ENCODE results near the gene HSPA12A.

Gene HSPA12A

DNA sequence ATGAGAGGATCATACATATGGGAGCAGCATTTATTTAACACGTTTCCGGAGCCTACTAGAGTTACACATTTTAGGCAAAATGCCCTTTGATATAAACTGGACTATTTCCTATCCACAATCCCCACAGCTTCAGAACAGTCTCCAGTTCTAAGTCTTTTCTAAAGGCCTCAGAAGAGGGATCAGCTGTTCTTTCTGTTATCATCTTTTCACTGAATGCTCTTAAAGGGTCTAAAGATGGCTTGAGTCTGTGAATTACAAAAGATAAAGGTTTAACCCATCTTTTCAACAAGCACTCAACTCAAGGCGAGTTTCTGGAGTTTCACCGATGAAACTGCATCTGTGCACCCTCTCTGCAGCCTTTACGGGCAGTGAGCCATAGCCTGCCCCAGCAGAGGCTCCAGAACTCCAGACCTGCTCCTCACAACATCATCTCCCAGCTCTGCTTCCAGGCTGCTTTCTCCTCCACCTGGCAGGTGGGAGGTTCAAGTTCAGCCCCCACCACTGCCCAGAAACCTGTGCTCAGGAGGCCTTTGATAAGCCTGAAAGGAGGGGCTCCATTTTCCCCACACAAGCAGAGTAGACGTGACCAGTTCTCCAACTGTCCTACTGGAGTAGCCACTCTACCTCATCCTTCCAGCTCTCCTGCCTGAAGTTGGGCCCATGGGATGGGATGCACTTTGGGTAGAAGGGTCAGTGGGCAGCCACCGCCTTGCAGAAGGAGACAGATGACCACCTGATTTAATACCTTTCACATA, 53.4 kb downstream of the HSPA12A start:
- no peak for DNase-seq

DNA sequence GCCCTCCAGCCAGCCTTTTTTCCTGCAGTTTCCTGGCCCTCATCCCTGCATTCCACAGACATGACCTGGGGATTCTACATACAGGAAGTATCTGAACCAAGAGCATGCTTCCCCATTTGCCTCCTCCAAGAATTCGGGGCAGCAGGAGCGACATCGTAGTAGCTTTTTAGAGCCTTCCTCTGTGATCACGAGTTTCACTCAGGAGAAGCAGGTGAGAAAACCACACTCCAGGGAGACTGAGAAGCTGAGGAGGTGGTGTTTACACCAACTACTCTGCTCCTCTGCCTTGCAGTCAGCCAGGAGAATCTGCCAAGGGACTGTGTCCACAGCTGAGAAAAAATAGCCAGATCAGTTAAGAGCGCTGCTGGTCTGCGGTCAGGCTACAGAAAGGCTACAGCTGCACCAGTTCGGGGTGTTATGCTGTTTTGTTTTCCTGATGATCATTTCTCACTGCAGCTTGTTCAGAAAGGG, 54.1 kb downstream of the HSPA12A start:
- DNase-seq = no peak

DNA sequence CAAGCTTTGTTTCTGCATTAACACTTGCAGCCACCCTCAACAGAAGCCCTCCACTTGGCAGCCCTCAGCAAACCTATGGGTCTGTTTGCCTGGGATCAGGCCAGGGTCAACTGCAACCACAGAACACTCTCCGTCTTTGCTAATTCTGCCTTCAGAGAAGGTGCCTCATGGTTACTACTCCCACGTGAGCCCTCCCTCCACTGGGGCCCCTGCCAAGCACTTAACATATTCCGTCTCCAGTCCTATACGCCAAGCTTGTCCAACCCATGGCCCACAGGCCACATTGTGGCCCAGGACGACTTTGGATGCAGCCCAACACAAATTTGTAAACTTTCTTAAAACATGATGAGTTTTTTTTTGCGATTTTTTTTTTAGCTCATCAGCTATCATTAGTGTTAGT, 54.7 kb downstream of the HSPA12A start:
- no peak for DNase-seq

DNA sequence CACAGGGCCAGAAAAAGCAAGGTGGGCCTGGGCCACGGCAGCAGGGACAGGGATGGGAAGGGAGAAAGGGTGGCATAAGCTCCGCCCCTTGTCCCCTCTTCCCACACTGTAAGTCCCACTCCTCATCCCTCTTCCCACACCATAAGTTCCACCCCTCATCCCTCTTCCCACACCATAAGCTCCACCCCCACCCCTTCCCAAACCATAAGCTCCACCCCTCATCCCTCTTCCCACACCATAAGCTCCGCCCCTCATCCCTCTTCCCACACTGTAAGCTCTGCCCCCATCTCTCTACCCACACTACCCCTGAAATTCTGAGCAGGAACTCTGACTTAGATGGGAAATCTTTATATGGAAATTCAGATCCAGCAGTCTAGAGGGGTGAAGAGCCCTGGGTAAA, 55.7 kb downstream of the HSPA12A start:
- no peak for DNase-seq

DNA sequence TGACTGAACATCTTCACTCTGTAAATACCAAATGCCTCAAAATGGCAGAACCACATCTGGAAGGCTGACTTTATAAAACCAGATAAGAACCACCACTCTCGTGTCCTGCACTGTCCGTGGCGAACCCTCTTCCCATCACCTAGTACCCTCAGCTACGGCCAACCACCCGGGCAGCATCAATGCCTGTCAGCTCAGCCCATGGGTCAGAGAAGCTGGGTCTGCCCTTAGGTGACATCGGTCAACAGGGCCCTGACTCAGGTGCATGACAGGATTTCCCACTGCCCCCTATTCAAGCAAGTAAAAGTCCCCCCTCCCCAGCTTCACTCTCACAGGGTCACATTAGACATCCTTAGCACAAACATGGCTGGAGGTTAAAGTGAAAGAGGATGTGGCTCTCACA, 56.6 kb downstream of the HSPA12A start:
- DNase-seq = no peak

DNA sequence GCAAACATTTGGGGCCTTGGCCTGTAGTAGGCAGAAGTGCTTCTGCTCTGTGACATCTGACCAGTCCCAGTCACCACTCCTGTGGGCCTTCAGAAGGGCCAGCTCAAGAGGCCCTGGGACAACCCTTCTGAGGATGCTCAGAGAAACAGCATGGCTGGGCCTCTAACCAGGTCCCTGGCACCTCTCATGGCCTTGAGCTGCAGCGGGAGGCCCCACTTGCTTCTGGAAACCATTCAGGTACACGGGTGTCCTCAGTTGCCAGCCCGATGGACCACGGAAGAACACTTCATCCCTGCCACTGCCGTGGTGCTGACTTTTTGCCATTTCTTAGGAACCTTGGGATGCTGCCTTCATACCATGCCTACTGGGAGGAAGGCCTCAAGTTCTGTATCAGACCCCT, 57.6 kb downstream of the HSPA12A start:
- no peak for DNase-seq

DNA sequence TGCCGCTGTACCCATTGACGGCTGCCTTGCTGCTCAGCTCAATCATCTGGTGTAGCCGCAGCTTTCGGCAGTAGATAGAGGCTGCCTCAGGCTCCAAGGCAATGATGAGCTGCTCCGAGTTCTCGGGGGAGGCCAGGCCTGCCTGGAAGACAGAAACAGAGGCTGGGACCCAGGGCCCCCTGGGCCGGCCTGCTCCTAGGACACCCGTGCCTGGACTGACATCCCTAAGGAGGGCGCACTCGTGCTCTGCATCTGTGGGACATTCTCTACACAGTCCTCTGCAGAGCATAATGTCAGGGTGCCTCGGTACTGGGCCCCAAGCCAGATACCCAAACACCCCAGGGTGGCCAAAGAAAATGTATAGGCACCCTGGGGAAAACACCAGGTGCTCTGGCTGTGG, 58.5 kb downstream of the HSPA12A start:
- DNase-seq = no peak

DNA sequence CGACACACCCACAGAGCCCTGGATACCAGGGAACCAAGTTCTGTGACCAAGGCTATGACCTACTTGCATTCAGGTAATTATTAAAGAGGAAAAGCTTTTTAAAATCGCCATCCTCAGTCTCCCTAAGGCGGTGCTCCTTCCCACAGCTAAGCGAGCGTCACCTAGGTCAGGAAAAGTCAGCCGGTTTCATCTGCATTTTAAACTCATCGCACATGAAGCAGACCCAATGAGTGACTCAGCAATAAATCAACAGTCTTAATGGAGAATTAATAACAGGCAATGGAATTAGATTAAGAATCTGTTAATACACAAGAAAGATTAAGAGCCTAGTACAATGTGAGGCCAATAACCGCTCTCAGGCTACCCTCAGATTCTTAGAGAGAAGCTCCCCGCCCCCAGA, 59.2 kb downstream of the HSPA12A start:
- DNase-seq = no peak

DNA sequence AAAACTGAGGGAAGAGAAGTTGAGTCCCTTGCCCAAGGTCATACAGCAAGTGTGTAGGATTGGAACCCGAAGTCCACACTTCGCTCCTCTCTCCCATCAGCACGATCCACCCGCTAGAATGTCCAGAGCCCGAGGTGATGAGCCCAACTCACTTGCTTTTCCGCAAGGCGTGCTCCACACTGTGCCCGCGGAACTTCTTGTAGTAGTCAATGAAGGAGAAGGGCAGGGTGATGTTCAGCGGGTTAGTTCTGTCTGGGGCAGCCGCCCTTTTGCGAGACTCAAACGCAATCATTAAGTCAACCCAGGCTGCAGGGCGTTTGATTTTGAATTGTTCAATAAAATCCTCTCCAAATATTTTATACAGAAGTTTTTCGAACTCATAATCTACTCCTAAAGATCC, 63.0 kb downstream of the HSPA12A start:
- DNase-seq = no peak

DNA sequence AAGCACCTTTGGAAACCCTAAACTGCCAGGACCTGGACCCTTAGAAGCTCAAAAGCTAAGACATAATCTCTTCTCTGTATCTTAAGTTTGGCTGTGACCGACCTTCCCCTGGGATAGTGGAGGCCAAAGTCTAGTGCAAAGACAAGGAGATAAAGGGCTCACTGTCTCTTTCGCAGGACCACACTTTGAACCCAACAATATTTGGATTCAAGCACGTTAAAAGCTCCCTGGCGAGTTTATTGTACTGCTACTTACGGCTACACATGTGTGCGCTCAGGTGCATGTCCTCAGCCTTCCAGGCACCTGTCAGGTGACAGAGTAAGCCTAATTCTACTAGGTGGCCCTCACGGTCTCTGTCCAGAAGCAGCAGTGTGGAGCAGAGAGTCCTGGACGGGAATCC, 65.7 kb downstream of the HSPA12A start:
- DNase-seq = no peak

DNA sequence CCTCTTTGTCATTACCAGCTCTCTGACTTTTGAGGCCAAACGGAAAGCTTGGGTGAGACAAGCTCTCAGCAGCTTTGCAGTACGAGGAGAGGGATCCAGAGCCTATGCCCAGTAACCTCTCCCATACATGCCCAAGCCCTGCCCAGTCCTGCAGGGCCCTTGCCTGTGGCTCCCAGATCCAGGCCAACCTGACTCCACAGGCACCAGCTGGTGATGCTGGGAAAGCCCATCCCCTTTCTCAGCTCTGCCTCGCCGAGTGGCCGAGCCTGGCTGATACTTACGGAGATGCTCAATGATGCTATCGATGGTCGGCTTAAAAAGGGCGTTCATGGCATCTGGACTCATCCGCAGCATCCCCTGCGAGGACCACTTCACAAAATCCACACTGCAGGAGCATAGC, 66.2 kb downstream of the HSPA12A start:
- no peak for DNase-seq

DNA sequence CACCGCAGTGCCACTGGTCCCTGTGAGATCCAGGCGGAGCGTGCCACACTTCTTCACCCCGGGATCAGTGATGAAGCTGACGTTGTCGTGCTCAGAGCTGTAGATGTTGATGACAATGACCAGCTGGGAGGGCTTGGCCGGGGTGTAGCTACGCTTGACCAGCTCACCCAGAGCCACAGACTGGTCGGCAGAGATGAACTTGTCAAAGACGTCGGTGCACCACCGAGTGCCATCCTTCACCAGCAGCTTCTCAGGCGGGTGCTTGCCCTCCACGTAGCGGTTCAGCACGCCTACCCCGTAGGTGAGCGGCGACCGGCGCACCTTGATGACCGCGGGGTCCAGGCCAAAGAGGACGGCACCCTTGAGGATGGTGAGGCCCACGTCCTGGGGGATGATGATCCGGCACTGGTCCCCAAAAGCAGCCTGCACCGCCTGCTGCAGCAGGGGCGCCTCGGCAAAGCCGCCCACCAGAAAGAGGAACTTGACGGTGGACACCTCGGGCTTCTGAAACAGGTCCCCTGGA, 67.4 kb downstream of the HSPA12A start:
- no peak for DNase-seq

DNA sequence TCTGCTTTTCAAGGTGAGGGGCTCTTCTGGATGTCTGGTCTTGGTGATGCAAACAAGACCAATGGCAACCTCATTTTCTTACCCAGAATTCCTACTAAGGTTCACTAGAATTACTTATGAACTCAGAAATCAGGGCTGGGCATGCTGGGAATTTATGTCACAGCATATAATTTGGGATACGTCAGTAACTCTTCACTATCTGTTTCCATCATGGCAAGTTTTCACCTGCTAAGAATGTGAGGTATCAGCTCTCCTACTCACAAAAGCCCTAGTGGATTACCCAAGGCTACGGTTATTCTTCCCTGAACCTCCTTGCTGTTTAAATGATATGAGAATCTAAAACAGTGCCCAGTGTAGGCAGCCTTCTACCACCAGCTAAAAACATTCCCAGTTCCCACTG, 68.5 kb downstream of the HSPA12A start:
- no peak for DNase-seq

DNA sequence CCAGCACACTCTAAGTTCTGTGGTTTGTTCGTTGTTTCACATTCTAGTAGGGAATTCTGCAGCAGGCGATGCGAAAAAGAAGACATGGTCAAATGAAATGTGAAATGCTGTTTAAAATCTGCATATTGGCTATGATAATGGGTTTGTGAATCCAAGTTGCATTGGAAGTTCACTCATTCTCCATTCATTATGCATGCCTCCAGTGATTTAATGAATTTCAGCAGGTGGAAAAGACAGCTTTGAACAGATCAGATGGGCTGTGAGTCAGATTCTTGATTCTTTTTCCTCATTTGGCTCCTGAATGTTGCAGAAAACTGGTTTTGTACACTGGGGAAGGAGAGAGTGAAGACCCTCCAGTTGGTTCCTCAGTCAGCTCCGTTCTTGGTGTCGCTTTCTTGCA, 69.5 kb downstream of the HSPA12A start:
- no peak for DNase-seq

DNA sequence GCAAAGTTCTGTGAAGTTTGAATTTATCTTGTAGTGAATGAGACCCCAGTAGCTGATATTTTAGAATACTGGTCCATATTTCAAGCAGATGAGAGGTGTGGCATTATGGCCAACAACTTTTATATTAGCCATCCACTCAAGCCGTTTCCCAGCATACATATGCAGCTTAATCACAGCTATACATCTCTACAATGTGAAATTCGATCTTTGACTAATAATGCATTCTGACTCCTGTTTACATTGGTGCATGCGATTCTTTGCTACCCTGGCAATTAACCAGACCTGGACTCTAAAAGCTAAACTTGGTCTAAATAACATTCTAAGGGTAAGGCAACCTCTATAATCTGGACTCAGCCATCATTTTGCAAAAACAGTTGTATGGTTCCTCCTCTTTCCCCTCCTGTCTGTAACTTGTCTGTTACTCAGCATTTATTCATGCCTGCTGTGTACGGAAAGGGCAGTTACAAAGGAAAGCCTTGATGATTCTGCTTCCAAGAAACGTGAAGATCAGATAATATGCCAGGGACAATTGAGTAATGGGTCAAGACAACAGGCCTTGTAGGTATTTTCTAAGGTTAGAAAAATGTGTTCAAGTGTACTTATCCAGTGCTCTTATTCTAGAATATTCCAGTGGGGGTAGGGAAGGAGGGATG, 71.0 kb downstream of the HSPA12A start:
- DNase-seq = no peak

DNA sequence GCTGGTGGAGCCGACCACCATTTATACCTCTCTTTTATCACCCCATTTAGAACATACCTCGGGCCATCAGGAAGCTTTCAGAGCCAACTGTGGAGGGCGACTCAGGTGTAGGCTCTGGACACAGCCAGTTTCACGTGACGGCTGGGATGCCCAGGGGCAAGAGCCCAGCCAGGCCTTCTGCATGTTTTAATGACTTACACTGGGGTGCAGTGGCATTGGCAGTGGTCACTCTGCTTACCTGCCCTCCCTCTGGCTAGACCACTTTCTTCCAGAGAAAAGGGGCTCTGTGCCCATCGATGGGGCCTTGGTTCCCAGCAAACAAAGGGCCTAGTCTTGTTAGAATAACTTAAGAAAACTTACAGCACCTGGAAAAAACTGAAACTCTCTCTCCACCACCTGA, 71.7 kb downstream of the HSPA12A start:
- no peak for DNase-seq

DNA sequence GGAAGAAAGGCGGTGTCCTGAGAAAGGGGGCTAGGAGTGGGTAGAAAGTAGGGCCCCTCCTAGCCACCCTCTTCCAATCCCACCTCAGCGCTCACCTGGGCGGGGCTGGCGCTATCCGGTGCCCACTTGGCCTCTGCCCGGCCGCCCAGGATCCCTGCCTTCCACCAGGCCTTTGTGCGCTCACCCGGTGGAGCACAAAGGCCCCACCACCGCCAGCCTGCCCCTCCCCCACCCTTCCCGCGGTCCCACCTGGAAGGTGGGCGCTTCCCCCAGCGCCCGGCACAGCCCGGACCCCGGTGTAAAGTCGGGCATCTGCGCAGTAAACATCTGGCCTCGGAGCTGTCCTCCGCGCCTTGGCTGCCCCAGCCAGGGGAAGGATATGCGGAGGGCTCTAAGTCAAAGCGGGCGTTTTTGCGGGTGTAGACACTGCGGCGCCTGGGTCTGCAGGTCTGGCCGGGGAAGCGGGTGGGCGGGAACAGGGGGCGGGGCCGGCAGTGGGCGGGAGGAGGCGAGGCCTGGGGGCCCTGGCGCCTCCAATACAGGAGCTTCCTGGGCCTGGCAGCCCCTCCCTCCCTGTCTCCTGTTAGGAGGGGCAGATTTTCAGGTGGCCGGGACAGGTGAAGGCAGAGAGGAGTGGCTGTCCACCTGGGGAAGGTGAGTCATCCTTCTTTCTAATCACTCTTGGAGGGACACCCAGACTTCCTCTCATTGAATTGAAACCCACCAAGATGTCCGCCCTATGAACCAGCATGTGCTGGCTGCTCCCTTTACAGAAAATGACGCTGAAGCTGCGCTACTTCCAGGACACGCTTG, 72.3 kb downstream of the HSPA12A start:
- no peak for DNase-seq

DNA sequence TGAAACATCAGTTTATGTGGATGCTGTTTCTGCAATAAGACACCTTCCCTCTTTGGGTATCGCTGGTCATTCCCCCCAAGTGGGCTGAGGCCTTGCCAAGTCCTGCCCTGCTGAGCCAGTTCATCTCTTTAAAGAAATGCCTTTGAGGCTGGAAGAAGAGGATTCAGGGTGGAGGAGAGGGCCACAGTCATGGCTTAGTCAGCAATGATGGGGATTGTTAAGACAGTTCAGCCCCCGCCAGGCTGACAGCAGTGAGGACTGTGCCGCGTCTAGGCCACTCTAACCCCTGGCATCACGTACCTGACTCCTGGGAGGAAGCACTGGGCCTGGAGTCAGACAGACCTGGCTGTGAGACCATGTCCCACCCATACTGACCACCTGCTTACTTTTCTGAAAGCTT, 73.3 kb downstream of the HSPA12A start:
- DNase-seq = no peak

DNA sequence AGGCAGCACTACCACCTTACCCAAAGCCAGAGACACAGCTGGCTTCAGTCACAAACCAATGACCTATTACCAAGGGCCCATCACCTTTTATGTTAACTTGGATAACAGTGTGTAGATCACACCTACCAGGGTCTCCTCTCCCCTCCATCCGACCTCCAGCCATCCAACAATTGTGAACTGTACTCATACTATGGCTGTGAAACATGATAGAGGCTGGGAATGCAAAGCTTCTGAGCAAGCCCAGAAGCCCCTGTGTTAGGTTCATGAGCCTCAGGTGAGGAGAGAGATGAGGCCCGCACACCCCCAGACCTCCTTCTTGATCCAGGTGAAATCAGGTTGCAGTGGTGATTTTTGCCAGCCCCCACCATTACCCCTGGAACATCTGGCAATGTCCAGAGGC, 73.9 kb downstream of the HSPA12A start:
- no peak for DNase-seq

DNA sequence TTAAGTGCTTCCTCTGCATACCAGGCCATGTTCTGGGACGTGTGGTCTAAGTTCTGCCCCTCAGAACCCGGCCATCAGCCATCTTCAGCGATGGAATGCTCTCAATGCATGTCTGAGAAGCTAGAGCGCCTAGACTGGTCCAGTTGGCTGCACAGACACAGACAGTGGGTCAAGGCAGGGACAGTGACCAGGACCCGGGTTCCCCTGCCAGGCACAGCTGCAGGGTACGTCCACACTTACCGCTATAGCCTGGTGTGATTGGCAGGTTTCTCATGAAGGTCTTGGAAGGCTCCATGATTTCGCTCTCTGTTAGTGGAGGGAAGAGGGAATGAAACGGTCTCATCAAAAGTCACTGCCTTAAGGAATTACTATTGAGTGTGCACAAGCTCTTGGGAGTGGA, 74.3 kb downstream of the HSPA12A start:
- no peak for DNase-seq

DNA sequence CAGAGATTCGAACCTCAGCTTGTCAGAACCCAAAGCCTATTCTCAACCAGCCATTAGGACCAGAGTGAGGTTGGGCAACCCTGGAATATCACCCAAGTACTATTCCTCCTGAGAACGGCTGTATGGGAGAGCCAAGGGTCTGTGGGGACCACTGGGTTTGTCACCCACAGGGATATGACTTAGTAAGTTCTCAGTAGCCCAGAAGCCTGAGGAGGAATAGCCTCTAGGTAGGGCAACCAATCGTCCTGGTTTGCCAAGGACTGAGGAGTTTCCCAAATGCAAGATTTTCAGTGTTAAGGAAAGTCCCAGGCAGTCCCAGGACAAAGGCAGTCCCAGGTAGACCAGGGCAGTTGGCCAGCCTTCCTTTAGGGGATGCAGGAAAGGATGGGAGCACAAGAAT, 74.9 kb downstream of the HSPA12A start:
- no peak for DNase-seq

DNA sequence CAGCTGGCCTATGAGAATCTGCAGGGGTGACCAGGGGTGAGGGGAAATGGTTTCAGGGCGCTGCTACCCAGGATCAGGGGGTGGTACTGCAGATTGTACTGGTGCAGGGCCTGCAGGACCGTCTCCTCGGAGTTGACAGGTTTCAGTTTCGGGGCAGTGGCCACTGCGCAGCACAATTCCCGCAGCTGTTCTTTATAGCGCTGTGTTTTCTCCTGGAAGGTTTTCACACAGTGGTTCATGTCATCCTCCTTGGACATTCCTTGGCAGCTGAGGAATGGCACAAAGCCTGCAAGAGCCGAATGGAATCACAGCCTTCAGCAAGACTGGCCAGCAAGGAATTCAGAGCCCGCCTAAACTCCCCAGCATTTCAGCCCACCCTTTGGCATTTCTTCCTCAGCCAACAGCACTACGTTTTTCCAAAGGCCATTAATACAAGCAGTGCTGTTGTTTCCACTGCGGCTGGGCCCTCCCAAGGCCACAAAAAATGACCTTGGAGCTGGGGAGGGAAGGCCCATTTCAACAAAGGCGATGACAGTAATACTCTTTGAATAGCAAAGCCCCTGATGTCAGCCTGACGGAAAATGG, 76.7 kb downstream of the HSPA12A start:
- no peak for DNase-seq

DNA sequence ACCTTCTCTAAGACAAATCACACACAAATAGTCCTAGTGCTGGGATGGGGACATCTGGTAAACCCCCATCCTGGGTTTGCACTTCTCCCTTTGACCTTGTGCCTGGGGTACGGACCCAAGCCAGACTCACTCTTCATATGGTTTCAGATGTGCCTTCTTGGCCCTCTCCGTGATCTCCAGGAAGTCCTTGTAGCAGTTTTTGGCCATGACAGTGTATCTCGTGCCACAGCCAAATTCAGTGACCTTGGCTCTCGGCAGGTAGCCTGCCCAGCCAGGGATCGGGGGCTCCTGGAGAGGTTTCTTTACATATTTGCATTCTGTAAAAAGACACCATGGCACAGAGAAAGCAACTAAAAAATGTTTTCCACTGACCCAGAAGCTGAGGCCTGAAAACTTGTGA, 77.7 kb downstream of the HSPA12A start:
- no peak for DNase-seq
